ENCODE data around the gene MAVS. TPM values are rescaled to one million over a fixed set of nuclear protein-coding genes. Genes with fewer than 3 reads are reported as not detected.
A peak's percentile ranks its signal among the peaks of the same experiment; 100 is the strongest.

MAVS gene
- total and polyA plus RNA-seq, 9 of the 15 experiments (the other 6 are each of a cell fraction or from before 2014, with no cell fraction given) = 1.6 to 22.0 (median 11.3) TPM

- Histone ChIP-seq H2AFZ (ENCODE audit: low read depth, low read length) (peak overlapping the region; percentile 68), H3K27me3 (ENCODE audit: control insufficient read depth in 2 of 2, insufficient read depth in 2 of 2, low read length in 2 of 2) (no peaks in the 10 kb centered on the region), H3K79me2 (ENCODE audit: control insufficient read depth, insufficient read depth, low read length) (peaks cover 28% of the 10 kb centered on the region), H3K4me3 (peak overlapping the region; percentile 81), H3K36me3 (ENCODE audit: control insufficient read depth, insufficient read depth, low read length) (peaks cover 16% of the 10 kb centered on the region; the same call in 2 of the 3 replicates), H3K9ac (ENCODE audit: insufficient read depth in 1 of 2, low read depth in 2 of 2, low read length in 2 of 2) (peak overlapping the region; percentile 85 to 96), H3K4me1 (replicated peaks in 1 of 2; ENCODE audit: control insufficient read depth in 2 of 2, insufficient read depth in 2 of 2, low read length in 2 of 2) (peaks cover 28 to 39% of the 10 kb centered on the region in 2 experiments; a peak in 4 of 5 replicates), H3K27ac (ENCODE audit: extremely low read depth, low read depth, low read length) (peak overlapping the region; percentile 88), H3K4me2 (ENCODE audit: insufficient read depth, low read length) (peak overlapping the region; percentile 91), H4K20me1 (replicated peaks; ENCODE audit: control insufficient read depth, insufficient read depth, low read length) (no peaks in the 10 kb centered on the region), H3K9me3 (replicated peaks; ENCODE audit: control insufficient read depth, insufficient read depth, low read depth, low read length) (no peaks in the 10 kb centered on the region), H3K9me1 (ENCODE audit: control insufficient read depth, insufficient read depth, low read length) (no peaks in the 10 kb centered on the region)
- TSS peak; percentile 80 for BruUV-seq (replicated peaks)
- 16% methylated on average over 8 of the region's 8 CpGs for WGBS (ENCODE audit: insufficient coverage, low coverage, missing lambda C conversion rate)
- intact Hi-C loops (cut with micrococcal nuclease) (loop anchor here (2.0 to 5.0 kb wide), 2 partner anchors 27 to 60 kb away; partner anchors contain the start of genes AP5S1 and CENPB), in situ Hi-C loops (cut with MboI) (no loop called here)
- POLR2A ChIA-PET = interaction anchor here (0.6 to 1.0 kb wide), 2 partner anchors 27 to 69 kb away, joined by 3 read pairs; no protein-coding TSS in a partner anchor
- ATAC-seq (no peak), DNase-seq (ENCODE audit: extremely low read depth in 1 of 4, low spot score in 3 of 4) (no peak), FAIRE-seq (no peak)
- CTCF ChIA-PET (ENCODE audit: low intra/inter-chr PET ratio) = interaction anchor here (0.6 kb wide), 1 partner anchor 59 kb away, joined by 3 read pairs; no protein-coding TSS in a partner anchor
- 0 out of 2 replicates have a peak, but pooled peaks have one; percentile 29 for TF ChIP-seq ZBTB40 (IDR thresholded peaks at IDR 0.05)
- TF ChIP-seq ZBTB40 (CRISPR knock-in tag; IDR thresholded peaks at IDR 0.05) = no peak
- no peak for TF ChIP-seq RBBP5 (IDR thresholded peaks at IDR 0.05; ENCODE audit: borderline replicate concordance, insufficient read depth, low read length, poor library complexity, severe bottlenecking)
- no peak for TF ChIP-seq RBM22 (IDR thresholded peaks at IDR 0.05; ENCODE audit: low read depth, low read length, poor library complexity, severe bottlenecking)
- TF ChIP-seq GABPA (tag; conservative IDR thresholded peaks at IDR 0.05; ENCODE audit: low read depth) = 0 out of 2 replicates have a peak, but pooled peaks have one; percentile 5
- TF ChIP-seq SREBF1 (IDR thresholded peaks at IDR 0.05; ENCODE audit: borderline replicate concordance, low read depth, low read length) = 0 out of 2 replicates have a peak, but pooled peaks have one; percentile 8
- TF ChIP-seq ZNF512 (tag; IDR thresholded peaks at IDR 0.05) = no peak
- TF ChIP-seq, protein P1, sequence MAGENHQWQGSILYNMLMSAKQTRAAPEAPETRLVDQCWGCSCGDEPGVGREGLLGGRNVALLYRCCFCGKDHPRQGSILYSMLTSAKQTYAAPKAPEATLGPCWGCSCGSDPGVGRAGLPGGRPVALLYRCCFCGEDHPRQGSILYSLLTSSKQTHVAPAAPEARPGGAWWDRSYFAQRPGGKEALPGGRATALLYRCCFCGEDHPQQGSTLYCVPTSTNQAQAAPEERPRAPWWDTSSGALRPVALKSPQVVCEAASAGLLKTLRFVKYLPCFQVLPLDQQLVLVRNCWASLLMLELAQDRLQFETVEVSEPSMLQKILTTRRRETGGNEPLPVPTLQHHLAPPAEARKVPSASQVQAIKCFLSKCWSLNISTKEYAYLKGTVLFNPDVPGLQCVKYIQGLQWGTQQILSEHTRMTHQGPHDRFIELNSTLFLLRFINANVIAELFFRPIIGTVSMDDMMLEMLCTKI (IDR thresholded peaks at IDR 0.05; ENCODE audit: partially characterized antibody) = no peak
Observed at GRCh38 chr20:3847429-3847940, 851 bp downstream of the MAVS start.
